HEK293T (cell line): ENCODE results near the gene SCAMP1.

Experiments used
- FOXM1 ChIP-seq: fragments of 450-650 bp; IDR thresholded peaks from 2 replicates; pipeline ENCODE4 v1.6.1; 2017; ENCODE audit warnings: mild to moderate bottlenecking, borderline replicate concordance
- HDGF ChIP-seq: fragments of 450-650 bp; IDR thresholded peaks from 2 replicates; pipeline ENCODE4 v1.6.1; 2017; ENCODE audit warnings: antibody characterized with exemption, borderline replicate concordance
- NFRKB ChIP-seq: fragments of 450-650 bp; IDR thresholded peaks from 2 replicates; pipeline ENCODE4 v1.6.1; 2016; ENCODE audit warnings: mild to moderate bottlenecking, moderate library complexity
- PKNOX1 ChIP-seq: fragments of 450-650 bp; IDR thresholded peaks from 2 replicates; pipeline ENCODE4 v1.6.1; 2016
- SP1 ChIP-seq: fragments of 450-650 bp; IDR thresholded peaks from 2 replicates; pipeline ENCODE4 v1.6.1; 2017
- SUZ12 ChIP-seq: fragments of 450-650 bp; IDR thresholded peaks from 2 replicates; pipeline ENCODE4 v1.6.1; 2016; ENCODE audit warnings: mild to moderate bottlenecking
- TARDBP ChIP-seq: fragments of 450-650 bp; IDR thresholded peaks from 2 replicates; pipeline ENCODE4 v1.6.1; 2016

DNA sequence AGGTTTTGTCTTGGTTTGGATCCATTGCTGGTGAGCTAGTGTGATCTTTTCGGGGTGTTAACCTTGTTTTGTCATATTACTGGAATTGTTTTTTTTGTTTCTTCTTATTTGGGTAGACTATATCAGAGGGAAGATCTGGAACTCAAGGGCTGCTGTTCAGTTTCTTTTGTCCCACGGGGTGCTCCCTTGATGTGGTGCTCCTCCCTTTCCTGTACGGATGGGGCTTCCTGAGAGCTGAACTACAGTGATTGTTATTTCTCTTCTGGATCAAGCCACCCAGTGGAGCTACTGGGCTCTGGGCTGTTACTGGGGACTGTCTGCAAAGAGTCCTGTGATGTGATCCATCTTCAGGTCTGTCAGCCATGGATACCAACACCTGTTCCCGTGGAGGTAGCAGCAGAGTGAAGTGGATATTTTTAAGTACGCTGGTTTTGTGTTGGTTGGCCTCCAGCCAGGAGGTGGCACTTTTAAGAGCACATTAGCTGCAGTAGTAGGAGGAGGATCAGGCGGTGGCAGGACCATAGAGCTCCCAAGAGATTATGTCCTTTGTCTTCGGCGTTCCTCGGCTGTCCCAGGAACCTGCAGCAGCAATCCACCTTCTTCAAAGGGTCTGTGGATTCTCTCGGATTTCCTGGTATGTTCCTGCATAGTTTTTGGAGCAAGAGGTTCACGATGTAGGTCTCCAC is 27.2 kb downstream of the SCAMP1 start:
- no peak for TF ChIP-seq FOXM1
- no peak for TF ChIP-seq SUZ12
- TF ChIP-seq HDGF: no peak
- TF ChIP-seq TARDBP: no peak
- TF ChIP-seq SP1: no peak
- no peak for TF ChIP-seq NFRKB
- no peak for TF ChIP-seq PKNOX1
